Measurements from ENCODE around the gene AATF.

The AATF gene

DNA sequence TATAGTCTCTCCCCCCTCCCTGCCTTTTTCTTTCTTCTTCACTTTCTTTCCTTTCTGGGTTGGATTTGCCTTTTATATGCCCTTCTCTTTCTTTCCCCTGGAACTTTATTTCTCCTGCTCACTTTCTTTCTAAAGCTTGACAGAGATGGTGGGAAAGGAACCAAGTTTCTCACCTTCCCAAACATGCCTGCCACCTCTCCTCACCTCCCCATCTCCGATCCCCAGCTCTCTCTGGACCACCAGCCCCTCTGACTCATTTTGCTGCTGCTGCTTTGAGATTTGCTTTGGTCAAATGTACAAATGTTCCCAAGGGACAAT is 18.2 kb upstream of the AATF start:
- no peak for DNase-seq (ENCODE audit: low spot score)

DNA sequence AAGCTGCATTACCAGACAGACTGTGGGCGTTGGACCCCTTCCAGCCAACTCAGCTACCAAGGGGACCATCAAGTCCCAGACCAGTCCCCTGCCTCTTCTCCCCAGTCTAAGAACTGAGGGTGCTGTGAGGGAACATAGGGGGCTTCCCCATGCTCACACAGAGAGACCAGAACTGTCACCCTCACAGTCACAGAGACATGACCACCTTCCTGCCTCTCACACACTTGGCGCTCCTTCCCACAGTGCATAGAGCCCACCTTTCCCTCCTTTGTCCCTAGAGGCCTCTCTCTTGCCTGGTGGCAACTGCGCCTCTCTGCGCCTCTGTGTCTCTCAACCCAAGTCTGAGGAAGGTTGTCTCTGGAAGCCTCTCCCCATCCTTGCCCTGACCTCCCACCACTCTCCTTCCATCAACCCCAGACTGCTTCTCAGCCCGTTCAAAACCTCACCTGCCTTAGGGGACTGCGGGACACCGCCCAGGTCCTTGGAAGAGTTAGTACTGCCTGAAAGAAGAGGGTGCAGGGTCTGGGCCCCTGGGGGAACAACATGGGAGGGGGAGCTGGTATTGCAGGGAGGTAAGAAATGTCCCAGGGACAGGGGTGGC is 17.6 kb upstream of the AATF start:
- no peak for DNase-seq (ENCODE audit: low spot score)

DNA sequence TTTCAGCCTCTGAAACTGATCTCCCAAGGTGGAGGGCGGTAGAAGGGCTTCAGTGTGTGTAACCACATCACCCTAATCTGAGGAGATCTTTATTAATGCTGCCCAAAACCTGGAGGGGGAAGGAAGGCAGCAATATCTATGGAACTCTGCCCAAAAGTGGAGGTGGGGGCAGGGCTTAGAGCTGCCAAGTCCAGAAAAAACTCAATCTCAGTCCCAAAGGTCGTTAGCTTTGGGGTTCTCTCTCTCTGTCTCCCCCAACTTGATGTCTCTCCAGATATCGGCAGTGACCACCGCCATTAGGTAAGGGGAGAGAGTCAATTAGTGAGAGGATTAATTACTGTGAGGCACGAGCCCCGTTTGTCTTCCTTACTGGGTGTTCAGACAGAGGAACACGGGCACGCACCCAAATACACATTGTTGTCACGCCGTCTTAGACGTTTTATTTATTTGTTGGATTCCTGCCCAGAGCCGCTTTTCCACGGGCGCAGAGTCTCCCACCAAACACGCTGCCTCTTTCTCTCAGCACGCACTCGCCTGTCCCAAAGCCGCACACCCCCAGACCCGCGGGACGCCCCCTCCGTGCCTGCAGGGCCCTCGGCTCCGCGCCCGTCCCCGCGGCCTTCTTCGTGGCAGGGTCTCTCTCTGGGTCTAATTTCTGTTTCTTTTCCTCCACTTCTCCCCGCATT is 16.9 kb upstream of the AATF start:
- DNase-seq (ENCODE audit: low spot score), result no peak

DNA sequence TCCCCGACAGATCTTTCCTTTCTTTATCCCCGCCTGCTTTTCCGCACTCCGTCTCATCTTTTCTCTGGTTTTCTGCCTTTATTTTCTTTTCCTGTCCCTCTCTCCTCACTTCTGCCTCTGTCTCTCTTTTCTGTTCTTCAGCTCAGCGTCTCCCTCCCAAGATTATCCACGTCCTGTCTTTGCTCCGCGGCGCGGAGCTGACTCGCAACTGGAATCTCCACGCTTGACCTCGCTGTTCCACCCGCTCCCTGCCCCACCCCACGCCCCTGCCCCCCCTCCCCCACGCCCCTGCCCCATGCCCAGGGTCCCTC is 16.4 kb upstream of the AATF start:
- no peak for DNase-seq (ENCODE audit: low spot score)

DNA sequence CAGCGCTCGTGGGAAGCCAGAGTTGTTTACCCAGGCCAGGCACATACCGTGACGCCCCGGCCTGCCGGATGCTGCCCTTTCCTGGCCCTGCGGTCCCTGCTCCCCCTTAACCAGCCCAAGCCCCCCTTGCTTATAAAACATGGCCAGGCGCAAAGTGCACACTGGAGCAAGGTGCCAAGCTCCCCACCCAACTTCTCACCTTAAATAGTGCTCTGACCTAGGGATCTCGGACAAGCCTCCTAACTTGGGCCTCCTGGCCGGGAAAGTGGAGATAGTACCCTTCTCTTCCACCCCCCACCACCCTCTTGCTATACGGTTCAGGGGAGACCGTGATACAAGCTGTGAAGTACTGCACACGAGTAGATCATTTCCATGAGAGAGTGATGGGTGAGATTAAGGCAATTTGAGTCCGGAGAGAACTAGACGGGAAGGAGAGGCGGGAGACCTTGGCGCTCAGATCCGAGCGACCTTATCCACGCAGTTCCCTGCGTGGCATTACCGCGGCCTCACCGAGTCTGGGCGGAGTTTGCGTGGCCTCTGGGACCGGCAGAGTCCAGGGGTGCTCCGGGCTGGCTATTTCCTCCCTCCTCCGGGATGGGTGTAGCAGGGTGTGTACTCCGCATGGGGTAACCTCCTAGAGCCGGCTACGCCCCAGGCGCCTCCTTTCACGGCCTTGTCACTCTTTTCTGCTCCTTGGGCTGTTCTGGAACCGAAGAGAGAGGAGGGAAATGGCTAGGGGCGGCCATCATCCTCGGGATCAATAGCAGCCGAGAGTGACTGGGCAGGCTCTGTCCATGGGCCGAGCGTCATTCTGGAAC is 15.9 kb upstream of the AATF start:
- no peak for DNase-seq (ENCODE audit: low spot score)

DNA sequence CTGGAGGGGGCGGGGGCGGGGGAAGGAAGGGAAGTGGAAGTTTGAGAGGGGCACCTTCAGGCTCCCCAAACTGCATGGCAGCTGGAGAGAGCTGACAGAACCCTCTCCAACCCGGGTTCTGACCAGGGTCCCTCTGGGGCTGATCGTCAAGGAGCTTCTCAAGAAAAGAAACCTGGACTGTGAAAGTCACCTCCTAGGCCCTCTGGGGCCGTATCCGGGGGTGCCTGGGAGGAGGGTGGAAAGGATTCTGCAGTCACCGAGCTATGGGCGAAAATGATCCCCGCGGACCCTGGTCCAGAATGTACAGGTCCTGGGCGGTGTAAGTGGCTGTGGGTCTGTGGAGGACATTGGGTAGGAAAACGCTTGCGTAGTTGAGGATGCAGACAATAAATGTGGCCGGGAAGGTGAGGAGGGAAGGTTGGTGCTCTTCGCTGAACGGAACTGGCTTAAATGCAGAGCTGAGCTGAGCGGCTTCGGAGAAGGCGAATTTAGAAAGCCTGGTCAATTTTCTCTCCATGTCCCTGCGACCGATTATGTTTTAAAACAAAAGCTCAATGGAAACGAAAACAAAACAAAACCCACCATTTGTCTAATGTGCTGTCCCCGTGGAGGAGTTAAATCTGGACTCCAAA is 15.1 kb upstream of the AATF start:
- DNase-seq (ENCODE audit: low spot score), result no peak

DNA sequence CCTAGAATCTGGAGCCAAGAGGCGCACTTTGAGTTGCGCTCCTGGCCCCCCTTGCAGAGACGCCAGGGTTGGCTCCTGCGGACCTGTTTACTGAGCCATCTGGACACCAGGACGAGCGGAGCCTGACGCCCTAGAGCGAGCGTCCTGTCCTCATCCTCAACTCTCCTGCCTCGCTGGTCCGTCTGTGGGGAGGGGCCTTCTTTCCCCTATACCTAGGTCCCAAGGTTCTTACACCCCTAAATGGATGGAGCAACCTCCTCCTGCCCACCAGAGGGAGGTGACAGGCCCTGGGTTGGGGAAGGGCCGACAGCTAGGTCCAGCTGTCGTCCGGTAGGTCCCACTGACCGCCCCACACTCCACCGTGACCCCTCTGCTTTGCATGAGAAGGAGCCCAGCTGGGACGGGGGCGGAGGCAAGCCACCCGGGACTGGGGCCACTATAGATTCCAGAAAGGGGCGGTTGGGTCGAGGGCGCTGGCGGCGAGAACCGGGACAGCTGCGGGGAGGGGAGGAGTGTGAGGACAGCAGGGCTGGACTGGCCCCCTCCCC is 14.5 kb upstream of the AATF start:
- no peak for DNase-seq (ENCODE audit: low spot score)

DNA sequence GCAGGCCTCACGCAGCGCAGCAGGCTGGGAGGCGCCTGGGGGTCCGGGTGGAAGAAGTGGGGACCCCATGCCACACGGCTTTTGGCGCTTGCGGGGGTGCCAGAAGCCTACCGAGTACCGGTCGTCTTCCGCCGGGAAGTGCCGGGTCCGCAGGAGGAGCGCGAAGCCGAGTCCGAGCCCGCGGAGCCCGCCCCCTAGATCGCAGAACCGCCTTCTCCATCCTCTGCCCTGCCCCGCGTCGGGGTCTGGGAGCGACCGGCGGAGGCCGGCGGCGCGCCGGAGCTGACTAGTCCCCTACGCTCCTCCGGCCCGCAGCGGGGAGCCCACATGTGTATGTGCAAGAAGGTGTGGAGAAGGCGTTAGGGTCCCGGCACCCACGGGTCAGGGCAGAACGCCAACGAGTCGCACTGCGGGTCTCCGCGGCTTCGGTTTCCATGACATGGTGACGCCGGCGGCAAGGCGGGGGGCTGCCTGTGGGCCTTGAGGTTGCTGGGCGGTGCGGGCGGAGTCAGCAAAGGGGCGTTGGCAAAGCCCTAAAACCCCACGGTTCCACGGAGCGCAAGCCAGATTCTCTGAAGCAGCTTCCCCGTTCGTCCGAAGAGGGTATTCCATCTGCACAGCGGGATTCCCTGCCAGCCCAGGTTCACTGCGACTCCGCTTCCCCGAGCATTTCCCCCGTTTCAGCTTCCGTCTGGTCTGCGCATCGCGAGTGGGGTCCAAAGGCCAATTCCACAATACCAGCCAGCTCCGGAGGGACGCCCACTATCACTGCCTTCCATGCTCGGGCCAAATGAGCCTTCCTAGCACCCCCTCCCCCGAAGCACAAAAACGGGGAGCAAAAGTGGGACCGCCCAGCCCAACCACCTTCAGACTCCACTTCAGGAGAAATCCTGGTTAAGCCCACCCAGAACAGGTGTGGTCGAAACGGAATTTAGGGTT is 13.8 kb upstream of the AATF start:
- DNase-seq (ENCODE audit: low spot score), result no peak

DNA sequence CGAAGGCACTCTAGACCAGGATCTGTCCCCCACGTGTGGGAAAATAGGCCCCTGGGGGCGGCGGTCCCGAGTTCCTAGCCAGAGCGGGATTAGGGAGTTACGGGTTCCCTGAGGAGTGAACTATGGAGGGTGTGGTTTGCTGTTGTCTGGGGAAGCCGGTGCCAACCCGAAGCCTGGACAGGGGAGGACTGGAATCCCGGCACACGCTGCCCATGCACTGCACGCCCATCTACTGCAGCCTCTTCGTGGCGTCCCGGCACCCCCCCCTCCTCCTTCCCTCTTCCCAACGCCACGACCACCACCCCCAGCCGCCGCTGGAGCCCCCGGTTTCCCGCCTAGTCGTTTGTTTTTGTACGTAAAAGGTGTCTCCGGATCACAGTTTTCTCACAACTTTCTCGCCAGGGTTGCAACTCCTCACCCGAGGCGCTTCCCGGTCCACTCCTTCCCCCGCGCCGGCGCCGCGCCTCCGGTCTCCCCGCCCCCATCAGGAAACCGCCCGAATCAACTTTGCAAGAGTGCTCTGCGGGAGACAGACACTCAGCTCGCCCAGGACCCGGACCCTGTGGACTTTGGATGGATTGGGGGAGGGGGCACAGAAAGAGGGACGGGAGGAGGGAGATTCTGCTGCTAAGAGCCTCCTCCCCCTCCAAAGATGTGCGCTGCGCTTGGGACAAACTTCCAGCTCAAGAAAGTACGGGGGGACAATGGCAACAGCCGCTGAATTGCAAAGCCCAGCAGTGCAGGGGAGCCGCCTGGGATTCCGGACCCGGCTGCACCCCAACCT is 12.9 kb upstream of the AATF start:
- no peak for DNase-seq (ENCODE audit: low spot score)

DNA sequence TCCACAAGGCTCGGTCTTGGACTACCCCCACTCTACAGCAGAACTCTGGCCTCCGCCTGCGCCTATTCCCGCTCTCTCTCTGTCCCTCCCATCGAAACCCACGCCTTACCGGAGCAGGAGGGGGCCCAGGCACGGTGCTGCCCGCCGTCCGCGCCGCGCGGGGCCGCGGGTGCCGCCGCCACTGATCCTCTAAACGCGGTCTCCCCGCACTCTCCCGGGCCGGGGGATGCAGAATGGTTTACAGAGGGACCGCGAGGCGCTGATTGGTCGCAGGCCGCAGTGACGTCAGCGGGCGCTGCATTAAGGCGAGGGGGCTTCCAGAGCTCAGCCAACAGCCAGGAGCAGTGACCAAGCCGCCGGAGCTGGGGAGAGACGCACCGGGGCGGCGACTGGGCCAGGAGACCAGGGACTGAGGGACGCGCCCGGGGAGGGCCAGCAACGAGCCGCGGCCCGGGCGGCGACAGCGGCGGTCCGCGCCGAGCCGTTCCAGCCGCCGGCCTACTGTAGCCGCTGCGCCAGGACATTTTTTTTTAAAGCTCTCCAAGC is 12.2 kb upstream of the AATF start:
- no peak for DNase-seq (ENCODE audit: low spot score)

DNA sequence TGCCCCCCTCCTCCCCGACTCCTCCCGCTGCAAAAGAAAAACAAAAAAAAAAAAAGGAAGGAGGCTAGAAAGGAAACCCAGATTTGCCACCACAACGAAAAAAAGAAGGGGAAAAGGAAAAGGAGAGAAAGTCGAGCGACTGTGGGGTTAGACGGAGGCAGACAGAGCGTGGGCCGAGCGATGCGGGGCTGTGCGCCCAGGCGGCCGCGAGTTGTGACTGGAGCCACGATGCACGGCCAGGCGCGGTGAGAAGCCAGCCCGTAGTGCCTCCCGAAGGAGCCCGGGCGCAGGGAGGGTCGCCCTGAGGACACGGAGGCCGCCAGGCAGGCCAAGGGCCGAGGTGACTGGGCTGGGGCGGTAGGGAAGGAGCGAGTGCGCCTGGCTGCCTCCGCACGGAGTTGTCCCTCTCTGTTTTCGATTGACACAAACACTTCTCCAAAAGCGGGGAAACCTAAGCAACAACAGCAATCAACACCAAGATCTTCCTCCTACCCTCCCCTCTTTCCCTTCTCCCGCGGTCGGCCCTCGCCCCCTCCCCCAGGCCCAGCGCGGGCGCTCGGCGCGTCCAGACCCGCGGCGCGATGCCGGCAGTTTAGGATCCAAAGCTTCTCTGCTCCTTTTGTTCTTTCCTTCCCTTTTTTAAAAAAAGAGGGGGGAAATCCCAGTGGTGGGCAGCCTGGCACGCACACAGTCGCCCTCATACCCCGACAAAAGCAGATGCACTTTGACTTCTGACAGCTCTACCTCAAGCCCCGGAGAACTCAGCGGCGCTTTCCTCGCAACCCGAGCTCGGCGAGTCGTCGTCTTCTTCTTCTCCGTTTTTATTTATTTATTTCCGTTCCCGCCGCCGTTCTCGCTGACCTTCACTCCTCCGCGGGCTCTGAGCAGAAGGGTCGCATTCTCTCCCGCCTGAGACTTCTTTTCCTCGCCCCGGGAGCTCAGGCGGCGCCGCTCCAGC is 11.5 kb upstream of the AATF start, which contains the start of gene LHX1:
TSS of gene LHX1 (plus strand) at position 475 of the 958 bp plus-strand sequence. CDS start 723 bp downstream, outside the sequence.
- DNase-seq (ENCODE audit: low spot score), result no peak

DNA sequence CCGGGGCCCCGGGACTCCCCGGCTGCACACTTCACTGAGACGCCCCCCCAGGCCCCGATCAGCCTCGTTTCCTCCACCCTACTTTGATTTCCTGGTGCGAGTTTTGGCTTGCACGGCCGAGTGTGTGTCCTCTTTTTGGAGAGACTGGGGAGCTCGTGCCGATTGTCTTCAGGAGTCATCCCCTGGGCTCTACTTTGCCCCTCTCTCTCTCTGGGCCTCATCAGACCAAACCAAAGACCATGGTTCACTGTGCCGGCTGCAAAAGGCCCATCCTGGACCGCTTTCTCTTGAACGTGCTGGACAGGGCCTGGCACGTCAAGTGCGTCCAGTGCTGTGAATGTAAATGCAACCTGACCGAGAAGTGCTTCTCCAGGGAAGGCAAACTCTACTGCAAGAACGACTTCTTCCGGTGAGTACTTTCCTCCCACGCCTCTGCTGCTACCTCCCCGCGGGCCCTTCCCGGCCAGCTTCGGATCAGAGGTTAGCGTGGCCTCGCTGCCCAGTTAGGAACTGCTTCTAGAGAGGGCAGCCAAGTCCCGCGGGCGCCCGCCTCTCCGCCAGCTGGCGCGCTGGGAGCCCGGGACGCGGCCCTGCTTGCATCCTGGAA is 10.7 kb upstream of the AATF start:
- no peak for DNase-seq (ENCODE audit: low spot score)

DNA sequence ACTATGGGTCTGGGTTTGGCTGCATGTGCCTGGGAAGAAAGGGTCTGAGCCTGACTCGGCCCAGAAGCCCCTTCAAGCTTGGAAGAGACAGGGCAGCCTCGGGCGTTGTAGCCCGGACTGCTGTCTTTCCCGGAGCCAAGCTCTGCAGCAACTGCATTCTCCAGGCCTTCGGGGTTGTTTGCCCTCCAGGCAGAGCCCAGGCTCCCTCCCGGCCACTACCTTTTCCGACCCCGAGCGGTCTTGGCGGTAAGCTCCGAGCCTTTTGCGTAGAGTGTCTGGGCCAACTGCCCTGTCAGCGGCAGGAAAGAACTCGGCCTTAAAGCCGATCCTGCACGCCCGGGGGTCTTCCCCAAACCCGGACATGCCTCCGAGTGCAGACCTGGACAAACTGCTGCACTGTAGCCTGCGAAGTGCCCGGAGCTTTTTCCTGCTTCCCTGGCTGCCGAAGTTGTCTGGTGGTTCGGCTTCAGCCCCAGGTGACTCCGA is 10.1 kb upstream of the AATF start:
- no peak for DNase-seq (ENCODE audit: low spot score)

DNA sequence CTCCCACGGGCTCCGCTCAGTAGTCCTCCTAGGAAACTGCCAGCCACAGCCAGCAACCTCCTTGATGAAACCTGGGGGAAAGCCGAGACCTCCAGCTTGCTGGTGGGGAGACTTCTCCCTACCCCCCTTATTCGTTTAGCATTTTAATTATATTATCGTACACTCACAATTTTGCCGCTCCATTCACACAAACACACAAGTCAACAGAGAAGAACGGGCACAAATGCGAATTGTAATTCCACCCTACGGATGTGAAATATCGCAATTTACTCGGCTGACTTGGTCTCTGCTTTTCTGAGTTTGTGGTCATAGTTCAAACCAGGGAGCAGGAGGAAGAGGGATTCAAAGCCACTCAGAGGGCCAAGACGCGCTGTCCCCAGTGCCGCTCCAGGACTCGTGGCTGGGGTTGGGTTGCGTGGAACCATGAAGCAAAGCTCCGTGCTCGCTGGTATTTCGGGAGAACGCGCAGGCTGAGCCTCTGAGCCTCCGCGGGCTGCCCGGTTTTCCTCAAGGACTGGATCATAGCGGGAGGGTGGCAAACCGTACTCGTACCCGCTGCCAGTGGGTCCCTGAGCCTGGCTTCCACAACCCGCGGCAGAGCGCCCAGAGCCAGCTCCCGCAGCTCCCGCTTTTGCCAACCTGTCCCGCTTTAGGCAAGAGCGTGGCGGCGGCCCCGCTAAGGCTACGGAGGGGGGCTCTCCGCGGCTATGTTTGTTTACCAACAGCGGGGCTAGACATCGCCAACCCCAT is 9.5 kb upstream of the AATF start:
- DNase-seq (ENCODE audit: low spot score), result no peak

DNA sequence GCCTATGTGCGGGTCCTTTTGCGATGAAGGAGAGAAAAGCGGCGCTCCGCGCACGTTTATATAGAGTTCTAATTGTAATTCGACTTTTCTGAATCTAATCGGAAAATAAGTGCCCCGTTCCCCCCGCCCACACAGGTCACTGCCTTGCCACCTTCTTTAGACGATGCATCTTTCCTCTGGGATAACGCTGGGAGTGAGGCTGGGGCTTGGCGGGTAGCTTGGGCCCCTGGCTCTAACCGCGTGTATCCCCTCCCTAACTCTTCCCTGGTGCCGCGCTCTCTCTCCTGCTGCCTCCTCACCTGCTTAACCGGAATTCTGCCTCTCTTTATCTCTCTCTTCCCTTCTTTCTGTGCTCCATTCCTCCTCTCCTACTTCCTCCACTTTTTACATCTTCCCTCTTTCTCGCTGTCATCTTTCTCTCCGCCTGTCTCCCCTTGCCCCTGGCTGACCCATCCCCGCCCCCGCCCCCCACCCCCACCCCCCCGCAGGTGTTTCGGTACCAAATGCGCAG is 8.9 kb upstream of the AATF start:
- DNase-seq (ENCODE audit: low spot score), result no peak

DNA sequence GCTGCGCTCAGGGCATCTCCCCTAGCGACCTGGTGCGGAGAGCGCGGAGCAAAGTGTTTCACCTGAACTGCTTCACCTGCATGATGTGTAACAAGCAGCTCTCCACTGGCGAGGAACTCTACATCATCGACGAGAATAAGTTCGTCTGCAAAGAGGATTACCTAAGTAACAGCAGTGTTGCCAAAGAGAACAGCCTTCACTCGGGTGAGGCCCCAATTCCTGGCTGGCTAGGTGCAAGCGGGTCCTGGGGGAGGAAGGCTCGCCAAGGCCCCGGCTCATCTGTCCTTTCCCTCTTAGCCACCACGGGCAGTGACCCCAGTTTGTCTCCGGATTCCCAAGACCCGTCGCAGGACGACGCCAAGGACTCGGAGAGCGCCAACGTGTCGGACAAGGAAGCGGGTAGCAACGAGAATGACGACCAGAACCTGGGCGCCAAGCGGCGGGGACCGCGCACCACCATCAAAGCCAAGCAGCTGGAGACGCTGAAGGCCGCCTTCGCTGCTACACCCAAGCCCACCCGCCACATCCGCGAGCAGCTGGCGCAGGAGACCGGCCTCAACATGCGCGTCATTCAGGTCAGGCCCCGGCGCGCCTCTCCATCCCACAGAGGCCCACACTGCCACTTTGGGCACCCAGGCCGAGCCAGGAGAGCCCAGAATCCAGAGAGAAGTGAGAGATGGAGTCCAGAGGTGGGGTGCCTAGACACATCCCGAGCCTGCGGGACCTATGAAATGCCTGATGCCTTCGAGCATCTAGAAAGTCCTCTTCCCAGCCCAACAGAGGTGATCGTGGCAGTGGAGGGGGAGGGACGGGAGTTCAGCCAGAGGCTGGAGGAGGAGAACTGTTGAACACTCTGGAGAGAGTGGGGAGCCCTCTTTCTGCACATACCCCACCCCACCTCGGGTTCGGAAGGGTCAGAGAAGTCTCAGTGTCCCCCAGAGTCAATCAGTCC is 8.2 kb upstream of the AATF start:
- DNase-seq (ENCODE audit: low spot score), result no peak
